HepG2 (cell line): ENCODE measurements around the gene RPL41. TPM values are rescaled to one million over a fixed set of nuclear protein-coding genes. Genes with fewer than 3 reads are reported as not detected.

ENCODE experiments used
- BCL6 ChIP-seq: IDR thresholded peaks from 2 replicates; pipeline ENCODE4 v1.6.1; 2016; ENCODE audit warnings: missing genetic modification reagents, missing compliant biosample characterization
- KLF6 ChIP-seq: IDR thresholded peaks from 2 replicates; pipeline ENCODE4 v1.8.0; 2016; ENCODE audit warnings: missing biosample characterization, missing genetic modification reagents
- MEF2D ChIP-seq: sonication (generic); formaldehyde crosslinking; IDR thresholded peaks from 2 replicates; pipeline ENCODE4 v1.5.1; 2020; ENCODE audit warnings: mild to moderate bottlenecking, missing genetic modification reagents
- NFYC ChIP-seq: IDR thresholded peaks from 2 replicates; pipeline ENCODE4 v1.6.1; 2016; ENCODE audit warnings: missing genetic modification reagents, missing compliant biosample characterization
- RCOR2 ChIP-seq: IDR thresholded peaks from 2 replicates; pipeline ENCODE4 v1.6.1; 2016; ENCODE audit warnings: missing biosample characterization, missing genetic modification reagents
- ZNF558 ChIP-seq: sonication (generic); formaldehyde crosslinking; IDR thresholded peaks from 2 replicates; pipeline ENCODE4 v1.9.0; 2022; ENCODE audit warnings: mild to moderate bottlenecking, missing genetic modification reagents, borderline replicate concordance
- ZNF773 ChIP-seq: sonication (generic); formaldehyde crosslinking; IDR thresholded peaks from 2 replicates; pipeline ENCODE4 v1.4.0; 2020; ENCODE audit warnings: missing genetic modification reagents, borderline replicate concordance
- ZNF777 ChIP-seq: sonication (generic); formaldehyde crosslinking; IDR thresholded peaks from 2 replicates; pipeline ENCODE4 v1.4.0; 2020; ENCODE audit warnings: missing genetic modification reagents
- polyA plus RNA-seq, 8 experiments: library from polyadenylated mRNA; depleted of rRNA in 3 of 8; stranded (reverse) in 7 of 8; unstranded in 1 of 8; fragments of >200 nt; fragmentation: Illumina TruSeq in 4 of 8; extraction: Trizol in 4 of 8; gene quantifications; 2 replicates each; pipeline versions ENCODE4 v1.2.1 to v1.2.3, GENCODE V29; 2011 to 2016; ENCODE audit warnings: low read depth in 4 of 8, missing spikeins in 1 of 8, mixed read lengths in 1 of 8; ENCODE audit not compliant: insufficient read depth in 1 of 8
- total RNA-seq, 5 experiments: library from RNA; depleted of rRNA; stranded (reverse); fragments of >200 nt; fragmentation: Illumina TruSeq; extraction: Trizol; gene quantifications; 2 replicates each; pipeline ENCODE4 v1.2.3, GENCODE V29; 2016; ENCODE audit warnings: low read depth in 1 of 5
- TF ChIP-seq, protein P1 (sequence below): sonication (generic); formaldehyde crosslinking; IDR thresholded peaks from 2 replicates; pipeline ENCODE4 v1.5.1; 2020; ENCODE audit warnings: mild to moderate bottlenecking, moderate library complexity, missing genetic modification reagents
- TF ChIP-seq, protein P2 (sequence below): sonication (generic); formaldehyde crosslinking; IDR thresholded peaks from 2 replicates; pipeline ENCODE4 v1.9.0; 2022; ENCODE audit warnings: low read depth, missing genetic modification reagents
- TF ChIP-seq, protein P3 (sequence below): sonication (generic); formaldehyde crosslinking; IDR thresholded peaks from 2 replicates; pipeline ENCODE4 v1.5.0; 2020; ENCODE audit warnings: mild to moderate bottlenecking, missing genetic modification reagents, borderline replicate concordance
- TF ChIP-seq, protein P4 (sequence below): sonication (generic); formaldehyde crosslinking; IDR thresholded peaks from 2 replicates; pipeline ENCODE4 v1.4.0; 2020; ENCODE audit warnings: missing genetic modification reagents
- TF ChIP-seq, protein P5 (sequence below): sonication (generic); formaldehyde crosslinking; IDR thresholded peaks from 2 replicates; pipeline ENCODE4 v1.5.0; 2020; ENCODE audit warnings: mild to moderate bottlenecking, missing genetic modification reagents

The RPL41 gene
- total and polyA plus RNA-seq, 2 of the 13 experiments (the other 11 are each of a cell fraction or from before 2014, with no cell fraction given): 4,012 to 7,670 TPM

DNA sequence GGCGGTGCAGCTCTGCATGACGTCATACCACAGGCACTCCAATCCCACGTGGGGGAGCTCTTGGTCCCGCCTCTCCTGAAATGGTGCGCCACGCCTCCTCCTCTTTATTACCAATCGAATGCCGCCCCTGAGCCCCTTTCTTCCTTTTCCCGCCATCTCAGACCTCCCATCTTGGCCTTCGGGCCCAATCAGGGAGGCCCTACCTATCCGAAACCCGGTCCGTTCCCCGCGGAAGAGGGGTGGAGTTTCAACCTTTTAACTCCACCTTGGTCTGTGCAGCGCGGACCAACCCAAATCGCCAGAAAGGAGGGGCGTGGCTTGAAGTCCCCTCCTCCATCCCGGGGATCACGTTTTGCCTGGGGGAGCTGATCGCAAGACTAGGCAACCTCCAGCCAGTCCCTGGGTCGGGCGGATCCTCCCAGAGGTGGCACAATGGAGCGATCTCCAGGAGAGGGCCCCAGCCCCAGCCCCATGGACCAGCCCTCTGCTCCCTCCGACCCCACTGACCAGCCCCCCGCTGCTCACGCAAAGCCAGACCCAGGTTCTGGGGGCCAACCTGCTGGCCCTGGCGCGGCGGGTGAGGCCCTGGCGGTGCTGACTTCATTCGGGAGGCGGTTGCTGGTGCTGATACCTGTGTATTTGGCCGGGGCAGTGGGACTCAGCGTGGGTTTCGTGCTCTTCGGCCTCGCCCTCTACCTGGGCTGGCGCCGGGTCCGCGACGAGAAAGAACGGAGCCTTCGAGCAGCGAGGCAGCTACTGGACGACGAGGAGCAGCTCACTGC lies 11.6 kb downstream of the RPL41 start, which contains the start of gene ESYT1 (continued):
- TF ChIP-seq, protein P1, sequence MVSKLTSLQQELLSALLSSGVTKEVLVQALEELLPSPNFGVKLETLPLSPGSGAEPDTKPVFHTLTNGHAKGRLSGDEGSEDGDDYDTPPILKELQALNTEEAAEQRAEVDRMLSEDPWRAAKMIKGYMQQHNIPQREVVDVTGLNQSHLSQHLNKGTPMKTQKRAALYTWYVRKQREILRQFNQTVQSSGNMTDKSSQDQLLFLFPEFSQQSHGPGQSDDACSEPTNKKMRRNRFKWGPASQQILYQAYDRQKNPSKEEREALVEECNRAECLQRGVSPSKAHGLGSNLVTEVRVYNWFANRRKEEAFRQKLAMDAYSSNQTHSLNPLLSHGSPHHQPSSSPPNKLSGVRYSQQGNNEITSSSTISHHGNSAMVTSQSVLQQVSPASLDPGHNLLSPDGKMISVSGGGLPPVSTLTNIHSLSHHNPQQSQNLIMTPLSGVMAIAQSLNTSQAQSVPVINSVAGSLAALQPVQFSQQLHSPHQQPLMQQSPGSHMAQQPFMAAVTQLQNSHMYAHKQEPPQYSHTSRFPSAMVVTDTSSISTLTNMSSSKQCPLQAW (CRISPR knock-in tag): peak; percentile 82
- TF ChIP-seq ZNF777 (CRISPR knock-in tag): peak; percentile 73; the same call in 1 of the 2 replicates
- TF ChIP-seq, protein P2, sequence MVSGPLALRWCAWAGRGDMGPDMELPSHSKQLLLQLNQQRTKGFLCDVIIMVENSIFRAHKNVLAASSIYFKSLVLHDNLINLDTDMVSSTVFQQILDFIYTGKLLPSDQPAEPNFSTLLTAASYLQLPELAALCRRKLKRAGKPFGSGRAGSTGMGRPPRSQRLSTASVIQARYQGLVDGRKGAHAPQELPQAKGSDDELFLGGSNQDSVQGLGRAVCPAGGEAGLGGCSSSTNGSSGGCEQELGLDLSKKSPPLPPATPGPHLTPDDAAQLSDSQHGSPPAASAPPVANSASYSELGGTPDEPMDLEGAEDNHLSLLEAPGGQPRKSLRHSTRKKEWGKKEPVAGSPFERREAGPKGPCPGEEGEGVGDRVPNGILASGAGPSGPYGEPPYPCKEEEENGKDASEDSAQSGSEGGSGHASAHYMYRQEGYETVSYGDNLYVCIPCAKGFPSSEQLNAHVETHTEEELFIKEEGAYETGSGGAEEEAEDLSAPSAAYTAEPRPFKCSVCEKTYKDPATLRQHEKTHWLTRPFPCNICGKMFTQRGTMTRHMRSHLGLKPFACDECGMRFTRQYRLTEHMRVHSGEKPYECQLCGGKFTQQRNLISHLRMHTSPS (CRISPR knock-in tag): no peak
- TF ChIP-seq RCOR2 (CRISPR knock-in tag): no peak
- TF ChIP-seq ZNF773 (CRISPR knock-in tag): 0 out of 2 replicates have a peak, but pooled peaks have one; percentile 49
- peak; percentile 73; the same call in 1 of the 2 replicates for TF ChIP-seq MEF2D (CRISPR knock-in tag)
- TF ChIP-seq, protein P3, sequence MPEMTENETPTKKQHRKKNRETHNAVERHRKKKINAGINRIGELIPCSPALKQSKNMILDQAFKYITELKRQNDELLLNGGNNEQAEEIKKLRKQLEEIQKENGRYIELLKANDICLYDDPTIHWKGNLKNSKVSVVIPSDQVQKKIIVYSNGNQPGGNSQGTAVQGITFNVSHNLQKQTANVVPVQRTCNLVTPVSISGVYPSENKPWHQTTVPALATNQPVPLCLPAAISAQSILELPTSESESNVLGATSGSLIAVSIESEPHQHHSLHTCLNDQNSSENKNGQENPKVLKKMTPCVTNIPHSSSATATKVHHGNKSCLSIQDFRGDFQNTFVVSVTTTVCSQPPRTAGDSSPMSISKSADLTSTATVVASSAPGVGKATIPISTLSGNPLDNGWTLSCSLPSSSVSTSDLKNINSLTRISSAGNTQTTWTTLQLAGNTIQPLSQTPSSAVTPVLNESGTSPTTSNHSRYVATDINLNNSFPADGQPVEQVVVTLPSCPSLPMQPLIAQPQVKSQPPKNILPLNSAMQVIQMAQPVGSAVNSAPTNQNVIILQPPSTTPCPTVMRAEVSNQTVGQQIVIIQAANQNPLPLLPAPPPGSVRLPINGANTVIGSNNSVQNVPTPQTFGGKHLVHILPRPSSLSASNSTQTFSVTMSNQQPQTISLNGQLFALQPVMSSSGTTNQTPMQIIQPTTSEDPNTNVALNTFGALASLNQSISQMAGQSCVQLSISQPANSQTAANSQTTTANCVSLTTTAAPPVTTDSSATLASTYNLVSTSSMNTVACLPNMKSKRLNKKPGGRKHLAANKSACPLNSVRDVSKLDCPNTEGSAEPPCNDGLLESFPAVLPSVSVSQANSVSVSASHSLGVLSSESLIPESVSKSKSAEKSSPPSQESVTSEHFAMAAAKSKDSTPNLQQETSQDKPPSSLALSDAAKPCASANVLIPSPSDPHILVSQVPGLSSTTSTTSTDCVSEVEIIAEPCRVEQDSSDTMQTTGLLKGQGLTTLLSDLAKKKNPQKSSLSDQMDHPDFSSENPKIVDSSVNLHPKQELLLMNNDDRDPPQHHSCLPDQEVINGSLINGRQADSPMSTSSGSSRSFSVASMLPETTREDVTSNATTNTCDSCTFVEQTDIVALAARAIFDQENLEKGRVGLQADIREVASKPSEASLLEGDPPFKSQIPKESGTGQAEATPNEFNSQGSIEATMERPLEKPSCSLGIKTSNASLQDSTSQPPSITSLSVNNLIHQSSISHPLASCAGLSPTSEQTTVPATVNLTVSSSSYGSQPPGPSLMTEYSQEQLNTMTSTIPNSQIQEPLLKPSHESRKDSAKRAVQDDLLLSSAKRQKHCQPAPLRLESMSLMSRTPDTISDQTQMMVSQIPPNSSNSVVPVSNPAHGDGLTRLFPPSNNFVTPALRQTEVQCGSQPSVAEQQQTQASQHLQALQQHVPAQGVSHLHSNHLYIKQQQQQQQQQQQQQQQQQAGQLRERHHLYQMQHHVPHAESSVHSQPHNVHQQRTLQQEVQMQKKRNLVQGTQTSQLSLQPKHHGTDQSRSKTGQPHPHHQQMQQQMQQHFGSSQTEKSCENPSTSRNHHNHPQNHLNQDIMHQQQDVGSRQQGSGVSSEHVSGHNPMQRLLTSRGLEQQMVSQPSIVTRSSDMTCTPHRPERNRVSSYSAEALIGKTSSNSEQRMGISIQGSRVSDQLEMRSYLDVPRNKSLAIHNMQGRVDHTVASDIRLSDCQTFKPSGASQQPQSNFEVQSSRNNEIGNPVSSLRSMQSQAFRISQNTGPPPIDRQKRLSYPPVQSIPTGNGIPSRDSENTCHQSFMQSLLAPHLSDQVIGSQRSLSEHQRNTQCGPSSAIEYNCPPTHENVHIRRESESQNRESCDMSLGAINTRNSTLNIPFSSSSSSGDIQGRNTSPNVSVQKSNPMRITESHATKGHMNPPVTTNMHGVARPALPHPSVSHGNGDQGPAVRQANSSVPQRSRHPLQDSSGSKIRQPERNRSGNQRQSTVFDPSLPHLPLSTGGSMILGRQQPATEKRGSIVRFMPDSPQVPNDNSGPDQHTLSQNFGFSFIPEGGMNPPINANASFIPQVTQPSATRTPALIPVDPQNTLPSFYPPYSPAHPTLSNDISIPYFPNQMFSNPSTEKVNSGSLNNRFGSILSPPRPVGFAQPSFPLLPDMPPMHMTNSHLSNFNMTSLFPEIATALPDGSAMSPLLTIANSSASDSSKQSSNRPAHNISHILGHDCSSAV (CRISPR knock-in tag): peak; percentile 85; the same call in 1 of the 2 replicates
- peak; percentile 76; the same call in 1 of the 2 replicates for TF ChIP-seq KLF6 (CRISPR knock-in tag)
- TF ChIP-seq, protein P4, sequence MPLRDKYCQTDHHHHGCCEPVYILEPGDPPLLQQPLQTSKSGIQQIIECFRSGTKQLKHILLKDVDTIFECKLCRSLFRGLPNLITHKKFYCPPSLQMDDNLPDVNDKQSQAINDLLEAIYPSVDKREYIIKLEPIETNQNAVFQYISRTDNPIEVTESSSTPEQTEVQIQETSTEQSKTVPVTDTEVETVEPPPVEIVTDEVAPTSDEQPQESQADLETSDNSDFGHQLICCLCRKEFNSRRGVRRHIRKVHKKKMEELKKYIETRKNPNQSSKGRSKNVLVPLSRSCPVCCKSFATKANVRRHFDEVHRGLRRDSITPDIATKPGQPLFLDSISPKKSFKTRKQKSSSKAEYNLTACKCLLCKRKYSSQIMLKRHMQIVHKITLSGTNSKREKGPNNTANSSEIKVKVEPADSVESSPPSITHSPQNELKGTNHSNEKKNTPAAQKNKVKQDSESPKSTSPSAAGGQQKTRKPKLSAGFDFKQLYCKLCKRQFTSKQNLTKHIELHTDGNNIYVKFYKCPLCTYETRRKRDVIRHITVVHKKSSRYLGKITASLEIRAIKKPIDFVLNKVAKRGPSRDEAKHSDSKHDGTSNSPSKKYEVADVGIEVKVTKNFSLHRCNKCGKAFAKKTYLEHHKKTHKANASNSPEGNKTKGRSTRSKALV (CRISPR knock-in tag): no peak
- TF ChIP-seq ZNF558: peak; percentile 73; the same call in 1 of the 2 replicates
- TF ChIP-seq, protein P5, sequence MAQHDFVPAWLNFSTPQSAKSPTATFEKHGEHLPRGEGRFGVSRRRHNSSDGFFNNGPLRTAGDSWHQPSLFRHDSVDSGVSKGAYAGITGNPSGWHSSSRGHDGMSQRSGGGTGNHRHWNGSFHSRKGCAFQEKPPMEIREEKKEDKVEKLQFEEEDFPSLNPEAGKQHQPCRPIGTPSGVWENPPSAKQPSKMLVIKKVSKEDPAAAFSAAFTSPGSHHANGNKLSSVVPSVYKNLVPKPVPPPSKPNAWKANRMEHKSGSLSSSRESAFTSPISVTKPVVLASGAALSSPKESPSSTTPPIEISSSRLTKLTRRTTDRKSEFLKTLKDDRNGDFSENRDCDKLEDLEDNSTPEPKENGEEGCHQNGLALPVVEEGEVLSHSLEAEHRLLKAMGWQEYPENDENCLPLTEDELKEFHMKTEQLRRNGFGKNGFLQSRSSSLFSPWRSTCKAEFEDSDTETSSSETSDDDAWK: no peak
- TF ChIP-seq BCL6 (CRISPR knock-in tag): peak; percentile 21; the same call in 1 of the 2 replicates
- TF ChIP-seq NFYC (CRISPR knock-in tag): peak; percentile 83
